Measurements from ENCODE around the gene CYP27C1.

Gene CYP27C1

DNA sequence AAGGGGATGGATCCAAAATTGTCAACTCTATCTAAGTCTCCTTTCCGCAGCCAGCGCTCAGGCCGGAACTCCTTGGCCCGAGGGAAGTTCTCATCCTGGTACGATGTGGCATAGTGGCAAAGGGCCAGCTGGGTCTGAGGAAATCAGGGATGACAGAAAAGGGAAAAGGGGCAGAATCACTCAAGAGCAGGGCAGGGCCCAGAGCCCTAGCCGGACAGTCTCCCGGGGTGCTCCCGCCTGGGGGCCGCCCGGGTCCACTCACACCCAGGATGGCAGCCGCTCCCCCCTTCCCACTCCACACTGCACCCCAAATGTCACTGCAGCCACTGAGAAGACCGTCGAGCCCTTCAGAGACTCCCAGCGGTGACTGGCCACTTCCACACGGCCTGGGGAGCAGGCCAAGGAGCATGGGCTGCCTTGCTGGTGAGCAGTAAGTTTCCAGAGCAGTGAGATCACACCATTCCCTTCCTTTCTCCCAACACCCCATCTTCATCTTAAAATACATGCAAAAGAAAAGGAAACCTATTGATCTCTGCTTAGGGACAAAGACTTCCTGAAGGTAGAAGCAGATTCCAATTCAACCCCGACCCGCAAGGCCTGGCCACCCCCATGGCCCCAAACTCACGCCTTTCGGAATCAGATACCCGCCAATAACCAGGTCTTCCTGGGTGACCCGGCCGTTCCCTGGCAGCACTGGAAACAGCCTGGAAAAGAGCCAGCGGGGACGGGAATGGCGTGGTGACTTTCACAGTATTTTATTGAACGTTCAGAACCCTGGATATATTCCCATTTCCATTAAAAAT lies 26.7 kb downstream of the CYP27C1 start:
- peak; percentile 63 for DNase-seq (ENCODE audit: low spot score)

DNA sequence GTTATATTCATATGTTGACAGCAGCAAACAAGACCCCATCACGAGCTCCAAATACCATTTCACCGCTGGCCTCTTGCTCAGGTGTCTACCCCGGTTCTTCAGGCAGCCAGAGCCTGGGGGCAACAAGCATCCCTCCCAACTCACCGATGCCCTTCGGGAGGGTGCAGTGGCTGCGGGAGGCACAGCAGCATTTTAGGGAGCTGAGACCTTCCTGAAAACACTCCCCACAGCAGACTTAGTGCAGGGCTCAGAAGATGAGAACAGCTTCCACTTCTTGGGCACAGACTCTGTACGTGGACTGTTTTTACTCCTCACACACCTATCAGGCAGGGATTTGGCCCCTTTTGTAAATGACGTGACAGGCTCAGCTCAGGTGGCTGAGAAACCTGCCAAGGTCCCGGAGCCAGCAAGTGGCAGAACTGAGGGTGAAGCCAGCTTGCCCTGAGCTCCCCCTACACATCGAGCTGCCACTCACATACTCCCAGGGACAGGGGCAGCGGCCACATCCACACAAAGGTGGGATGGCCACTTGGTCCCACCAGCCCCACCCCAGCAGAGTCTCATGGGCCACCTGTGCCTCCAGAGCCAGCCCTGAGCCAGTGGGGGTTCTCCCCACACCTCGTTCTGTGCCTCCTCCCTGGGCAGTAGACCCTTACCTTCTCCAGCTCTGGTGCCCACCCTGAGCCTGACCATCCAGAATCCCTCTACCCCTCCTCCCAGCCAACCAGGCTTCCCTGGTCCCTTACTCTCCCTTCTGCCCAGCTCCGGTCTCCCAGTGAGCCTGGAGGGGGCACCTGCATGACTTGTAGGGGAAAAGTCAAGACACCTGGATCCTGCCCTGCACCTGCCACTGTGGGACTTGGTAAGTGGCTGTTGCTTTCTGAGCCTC lies 28.5 kb downstream of the CYP27C1 start:
- DNase-seq (ENCODE audit: low spot score) = no peak

DNA sequence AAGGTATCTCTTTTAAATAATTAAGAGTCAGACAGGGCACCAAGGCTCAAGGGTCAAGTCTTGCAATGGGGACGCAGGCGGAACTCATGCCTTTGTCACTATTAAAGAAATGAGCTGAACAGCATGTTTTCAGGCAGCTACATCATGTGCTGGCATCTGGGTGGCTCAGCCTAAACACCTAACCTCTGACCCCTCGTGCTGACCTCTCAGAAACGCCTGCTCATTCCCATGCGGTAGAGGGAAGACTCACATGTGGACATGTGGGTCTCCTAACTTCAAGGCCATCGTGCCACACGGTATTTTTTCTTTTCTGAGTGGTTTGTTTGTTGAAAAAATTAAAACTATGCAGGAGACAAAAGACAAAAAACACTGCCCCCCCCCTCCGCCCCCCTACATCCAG lies 31.3 kb downstream of the CYP27C1 start:
- DNase-seq (ENCODE audit: low spot score) = no peak

DNA sequence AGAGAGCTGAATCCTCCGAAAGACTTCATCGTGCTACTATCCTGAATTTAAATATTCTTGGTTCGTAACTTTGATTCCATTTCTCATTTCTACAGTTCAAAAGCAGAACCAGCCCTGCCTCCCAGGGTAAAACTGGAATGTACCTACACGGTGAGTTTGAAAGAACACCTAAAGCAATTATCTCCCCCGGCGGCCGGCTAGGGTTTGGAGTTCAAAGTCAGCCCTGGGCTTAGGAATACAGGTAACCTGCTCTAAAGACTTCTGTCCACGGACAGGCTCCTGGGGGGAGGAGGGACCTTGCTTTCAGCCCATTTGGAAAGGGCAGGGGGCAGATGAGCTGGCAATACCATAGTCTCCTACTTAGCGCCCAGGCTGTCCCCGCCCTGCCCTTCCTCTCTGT lies 32.3 kb downstream of the CYP27C1 start:
- no peak for DNase-seq (ENCODE audit: low spot score)

DNA sequence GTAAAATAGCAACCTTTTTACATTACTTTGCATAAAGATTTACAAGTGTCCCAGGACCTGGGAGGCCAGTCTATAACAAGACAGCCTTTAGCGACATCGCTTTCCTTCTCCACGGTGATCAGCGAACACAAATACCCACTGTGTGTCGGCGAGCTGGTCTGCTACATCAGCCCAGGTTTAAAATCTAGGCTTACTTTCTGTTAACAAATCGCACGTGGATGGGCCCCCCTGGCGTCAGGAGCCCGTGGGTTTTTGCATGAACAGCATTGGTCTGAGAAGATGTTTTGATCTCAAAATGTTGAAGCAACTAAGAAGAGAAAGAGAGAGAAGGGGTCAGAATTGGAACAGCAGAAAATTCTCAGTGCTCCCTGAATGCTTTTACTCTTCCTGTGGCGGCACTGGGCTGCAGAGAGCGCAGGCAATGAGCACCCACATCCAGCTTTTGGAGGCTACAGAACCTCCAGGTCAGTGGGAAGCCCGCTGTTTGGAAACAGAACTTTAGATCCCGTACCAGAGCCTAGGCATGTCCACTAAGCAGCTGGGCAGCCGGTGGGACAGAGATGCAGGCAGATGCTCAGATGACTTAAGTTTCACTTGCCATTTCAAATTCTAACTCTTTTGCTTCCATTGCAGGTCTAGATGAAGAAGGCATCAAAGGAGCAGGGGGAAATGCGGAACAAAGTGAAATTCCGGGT lies 32.9 kb downstream of the CYP27C1 start:
- DNase-seq (ENCODE audit: low spot score) = no peak

DNA sequence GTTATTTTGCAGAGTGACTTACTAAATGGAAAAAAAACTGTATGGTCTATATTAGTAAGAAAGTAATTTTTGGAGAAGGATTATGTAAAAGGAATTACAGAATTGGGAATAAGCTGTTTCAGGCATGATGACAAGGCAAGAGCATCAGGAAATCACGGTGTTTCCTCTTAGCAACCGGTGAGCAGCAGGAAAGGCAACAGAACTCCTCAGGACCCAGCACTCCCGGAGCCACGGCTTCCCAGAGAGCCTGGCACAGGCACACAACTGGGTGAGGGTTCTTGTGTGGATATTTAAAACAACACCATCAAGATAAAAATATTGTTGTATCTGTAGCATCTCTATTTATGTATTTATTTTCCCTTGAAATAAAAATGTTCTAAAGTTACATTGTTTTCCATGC lies 34.4 kb downstream of the CYP27C1 start:
- DNase-seq (ENCODE audit: low spot score) = no peak

DNA sequence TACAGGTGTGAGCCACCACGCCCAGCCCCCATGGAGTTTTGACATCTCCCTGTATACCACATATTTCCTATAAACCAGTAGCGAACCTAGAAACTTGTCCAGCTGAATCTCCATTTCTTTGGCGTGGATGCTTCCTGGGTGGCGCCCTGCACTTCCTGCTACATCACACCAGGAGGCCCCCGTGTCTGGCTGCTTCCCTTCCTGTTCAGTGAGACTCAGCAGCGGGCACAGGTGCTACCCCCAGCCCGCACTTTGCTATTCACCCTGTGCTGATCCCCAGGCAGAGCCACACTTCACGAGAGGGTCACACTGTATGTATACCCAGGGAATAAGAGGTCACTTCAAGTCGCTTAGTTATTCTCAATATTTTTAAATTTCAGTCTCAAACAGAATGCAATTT lies 35.0 kb downstream of the CYP27C1 start:
- DNase-seq (ENCODE audit: low spot score) = no peak

DNA sequence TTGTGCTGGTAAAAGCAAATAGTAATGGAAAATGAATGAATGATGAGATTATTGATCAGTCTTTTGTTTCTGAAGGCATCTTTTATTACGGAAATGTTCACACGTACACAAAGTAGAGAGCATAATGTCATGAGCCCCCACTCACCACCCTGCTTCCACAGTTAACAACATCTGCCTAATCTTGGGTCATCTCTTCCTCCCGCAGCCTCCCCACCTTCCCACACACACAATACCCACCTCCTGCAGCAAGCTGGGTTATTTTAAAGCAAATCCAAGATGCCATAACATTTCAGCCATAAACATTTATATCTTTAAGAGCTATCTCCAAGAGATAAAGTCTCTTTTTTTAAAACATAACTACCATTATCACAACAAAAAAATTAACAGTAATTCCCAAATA lies 36.3 kb downstream of the CYP27C1 start:
- DNase-seq (ENCODE audit: low spot score) = no peak

DNA sequence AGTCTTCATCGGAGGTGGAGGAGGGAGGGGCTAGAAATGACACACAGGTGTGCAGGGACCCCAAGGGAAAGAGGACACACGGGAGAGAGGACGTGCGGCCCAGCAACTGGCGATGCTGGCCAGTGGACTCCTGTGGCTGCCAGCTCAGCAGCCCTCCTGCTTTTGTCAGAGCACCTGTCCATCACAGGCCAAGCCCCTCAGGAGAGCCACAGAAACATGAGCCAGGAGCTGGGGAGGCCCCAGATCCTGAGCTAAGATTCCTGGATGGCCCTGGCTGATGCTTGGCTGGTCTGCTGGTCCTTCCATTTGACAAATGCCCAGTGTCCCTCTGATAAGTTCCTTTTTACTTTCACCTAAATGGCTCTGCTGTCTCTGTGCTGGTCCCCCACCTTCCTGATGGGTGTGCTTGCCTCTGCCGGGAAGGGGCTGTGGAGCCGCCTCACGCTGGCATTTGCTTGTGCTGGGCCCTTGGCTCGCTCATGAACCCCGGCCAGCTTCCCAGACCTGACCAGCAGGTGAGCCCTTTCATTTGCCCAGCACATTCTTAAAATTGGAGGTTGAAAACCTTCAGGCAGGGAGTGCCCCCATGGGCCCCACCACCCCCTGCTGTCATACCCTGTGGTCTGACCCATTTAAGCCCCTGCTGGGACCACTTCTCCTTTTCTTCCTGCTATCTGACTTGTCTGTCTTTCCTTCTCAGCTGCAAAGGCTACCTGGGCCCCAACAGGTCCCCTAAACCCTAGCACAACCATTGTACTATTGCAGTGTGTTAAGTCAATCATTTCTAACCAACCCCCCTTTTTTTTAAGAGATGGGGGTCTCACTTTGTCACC lies 37.3 kb downstream of the CYP27C1 start:
- DNase-seq (ENCODE audit: low spot score) = no peak

DNA sequence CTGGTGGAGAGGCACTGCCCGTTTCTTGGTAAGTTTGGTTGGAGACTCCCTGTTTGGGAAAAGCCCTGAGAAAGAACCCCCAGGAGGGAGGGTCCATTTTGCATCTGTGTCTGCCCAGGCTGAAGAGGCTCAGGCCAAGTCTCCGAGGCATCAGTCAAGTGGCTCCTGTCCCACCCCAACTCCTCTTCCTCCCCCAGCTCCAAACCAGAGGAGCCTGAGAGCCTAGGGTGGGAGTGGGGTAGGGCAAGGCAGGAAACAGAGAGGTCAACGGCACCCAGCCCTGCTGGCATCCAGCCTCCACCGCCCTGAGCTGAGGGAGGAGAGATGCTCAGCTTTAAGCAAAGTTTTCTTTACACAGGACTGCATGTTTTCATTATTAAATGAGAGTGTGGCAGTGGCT lies 38.2 kb downstream of the CYP27C1 start:
- no peak for DNase-seq (ENCODE audit: low spot score)

DNA sequence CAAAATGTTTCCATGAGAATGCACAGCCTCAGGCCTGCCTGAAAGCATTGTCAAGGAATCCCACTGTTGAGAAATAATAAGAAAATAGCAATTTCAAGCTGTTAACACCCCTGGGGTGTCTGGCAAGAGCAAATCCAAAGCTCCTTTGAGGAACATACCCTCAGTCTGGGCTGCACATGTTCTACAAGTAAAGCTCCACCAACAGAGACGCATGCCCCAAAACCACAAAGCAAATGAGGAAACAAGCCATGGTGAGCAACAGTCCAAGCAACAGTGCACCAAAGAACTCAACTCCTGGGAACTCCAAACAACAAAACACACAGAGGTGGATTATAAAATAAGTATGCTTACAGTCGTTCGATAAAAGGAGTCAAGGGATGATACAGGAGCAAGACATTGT lies 40.3 kb downstream of the CYP27C1 start:
- no peak for DNase-seq (ENCODE audit: low spot score)

DNA sequence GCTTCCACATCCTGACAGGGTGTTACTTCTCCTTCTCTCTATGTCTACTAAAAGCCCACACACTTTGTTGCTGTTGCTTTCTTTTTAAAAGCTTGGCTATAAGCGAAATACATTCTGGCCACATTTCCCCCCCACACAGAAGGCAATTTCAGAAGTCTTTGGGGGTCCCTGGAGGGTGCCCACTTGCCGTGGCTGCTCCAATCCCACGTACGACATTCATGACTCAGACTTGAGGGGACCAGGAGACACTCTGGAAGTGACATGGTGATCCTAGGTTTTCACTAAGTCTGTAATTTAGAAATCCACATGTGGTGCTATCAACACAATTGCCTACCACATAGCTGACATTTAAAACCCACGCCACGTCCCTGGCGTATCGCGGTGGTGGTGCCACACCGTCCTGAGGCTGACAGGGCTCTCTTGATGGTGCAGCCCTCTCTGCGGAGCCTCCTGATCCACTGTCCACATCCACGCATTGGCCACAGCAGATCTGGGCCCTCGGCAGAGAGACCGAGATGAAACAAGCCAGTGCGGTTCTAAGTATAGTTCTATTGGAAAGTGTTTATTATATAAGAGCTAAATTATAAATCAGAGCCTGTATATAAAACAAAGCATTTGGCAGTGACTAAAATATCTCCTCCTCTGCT lies 42.4 kb downstream of the CYP27C1 start:
- DNase-seq (ENCODE audit: low spot score) = no peak

DNA sequence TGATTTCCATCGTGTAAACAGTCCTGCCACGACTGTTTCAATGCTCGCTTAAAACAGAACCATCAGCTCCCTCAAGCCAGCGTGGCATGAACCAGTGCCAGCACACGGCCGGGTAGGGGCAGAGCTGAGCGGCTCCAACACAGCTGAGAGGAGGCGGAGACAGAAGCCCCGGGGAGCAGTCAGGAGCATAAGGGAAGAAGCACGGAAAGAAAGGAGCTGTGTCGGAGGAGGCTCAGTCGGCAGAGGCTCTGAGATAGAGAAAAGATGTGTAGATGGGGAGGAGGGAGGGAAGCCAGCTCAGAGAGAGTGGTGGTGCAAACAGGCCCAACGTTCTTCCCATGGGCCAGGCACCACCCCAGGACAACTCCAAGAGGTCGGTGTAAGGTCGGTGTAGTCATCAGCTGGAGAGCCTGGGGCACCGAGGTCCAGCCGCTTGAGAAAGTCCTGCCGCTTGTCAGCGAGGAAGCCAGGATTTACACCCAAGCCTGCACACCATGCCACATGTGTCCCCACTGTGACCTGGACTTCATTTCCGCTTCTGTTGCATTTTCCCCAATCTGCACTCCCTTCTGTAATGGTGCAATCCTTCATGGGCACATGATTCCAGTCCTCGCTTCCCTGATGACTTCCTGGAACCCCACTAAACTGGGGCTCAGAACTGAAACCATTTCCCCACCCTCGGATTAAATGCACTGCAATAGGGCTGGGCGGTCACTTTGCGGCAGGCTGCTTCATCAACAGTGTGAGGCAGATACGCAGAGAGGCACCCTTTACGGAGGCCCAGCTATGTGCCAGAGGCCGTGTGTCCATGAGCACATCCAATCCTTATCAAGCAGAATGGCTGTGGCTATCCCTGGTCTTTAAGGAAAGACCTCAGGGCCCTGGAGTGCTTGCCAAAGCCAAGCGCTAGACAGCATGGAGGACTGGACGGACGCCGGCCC lies 43.5 kb downstream of the CYP27C1 start:
- peak; percentile 63 for DNase-seq (ENCODE audit: low spot score)

DNA sequence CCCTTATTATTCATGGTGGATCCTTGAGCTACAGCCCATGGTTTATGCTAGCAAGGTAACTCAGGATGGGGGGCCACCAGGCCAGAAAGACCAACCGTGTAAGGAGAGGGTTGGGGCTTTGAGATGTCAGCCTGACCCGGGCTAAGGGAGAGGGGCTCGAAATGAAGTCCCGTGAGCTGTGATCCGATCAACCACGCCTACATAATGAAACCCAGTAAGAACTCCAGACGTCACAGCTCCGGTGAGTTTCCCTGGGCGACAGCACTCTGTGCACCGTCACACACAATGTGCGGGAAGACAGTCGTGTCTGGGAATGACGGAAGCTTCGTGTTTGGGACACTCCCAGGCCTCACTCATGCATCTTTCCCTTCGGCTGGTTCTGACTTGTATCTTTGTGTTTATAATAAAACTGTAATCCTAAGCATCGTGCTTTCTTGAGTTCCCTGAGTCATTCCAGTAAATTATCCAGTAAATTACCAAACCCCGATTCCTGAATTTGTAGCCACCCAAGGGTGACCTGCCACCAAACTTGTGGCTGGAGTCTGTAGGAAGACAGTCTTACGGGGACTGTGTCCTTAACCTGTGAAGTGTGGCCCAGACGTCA lies 44.2 kb downstream of the CYP27C1 start:
- peak; percentile 83 for DNase-seq (ENCODE audit: low spot score)

DNA sequence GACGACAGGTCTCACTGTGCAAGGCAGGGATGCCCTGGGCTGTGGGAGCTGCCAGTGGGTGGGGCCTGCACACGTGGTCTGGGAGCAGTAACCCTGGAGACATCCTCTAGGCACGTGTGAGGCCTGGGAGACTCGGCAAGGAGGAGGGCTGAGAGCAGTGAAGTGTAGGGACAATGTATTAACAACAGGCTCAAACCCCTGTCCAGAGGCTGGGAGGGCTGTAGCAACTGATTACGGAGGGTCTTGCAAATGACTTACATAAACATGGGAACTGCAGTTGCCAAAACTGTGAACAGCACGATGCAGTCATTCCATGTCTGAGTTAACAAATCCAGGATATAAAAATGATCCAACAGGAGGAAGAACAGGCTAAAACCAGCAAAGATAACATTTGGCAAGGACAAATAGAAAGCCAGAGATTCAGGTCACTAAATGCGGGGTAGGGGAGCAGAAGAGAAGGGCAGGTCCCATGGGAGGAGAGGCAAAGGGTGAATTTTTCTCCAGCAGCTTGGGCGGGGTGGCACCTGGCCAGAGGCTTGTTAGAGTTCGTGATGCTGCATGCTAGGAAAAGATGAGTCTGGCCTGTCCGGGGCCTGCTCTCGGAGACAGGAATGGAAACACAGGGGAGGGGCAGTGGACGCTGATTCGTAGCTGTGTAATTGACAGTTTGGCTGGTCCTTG lies 44.9 kb downstream of the CYP27C1 start:
- DNase-seq (ENCODE audit: low spot score) = peak; percentile 83

DNA sequence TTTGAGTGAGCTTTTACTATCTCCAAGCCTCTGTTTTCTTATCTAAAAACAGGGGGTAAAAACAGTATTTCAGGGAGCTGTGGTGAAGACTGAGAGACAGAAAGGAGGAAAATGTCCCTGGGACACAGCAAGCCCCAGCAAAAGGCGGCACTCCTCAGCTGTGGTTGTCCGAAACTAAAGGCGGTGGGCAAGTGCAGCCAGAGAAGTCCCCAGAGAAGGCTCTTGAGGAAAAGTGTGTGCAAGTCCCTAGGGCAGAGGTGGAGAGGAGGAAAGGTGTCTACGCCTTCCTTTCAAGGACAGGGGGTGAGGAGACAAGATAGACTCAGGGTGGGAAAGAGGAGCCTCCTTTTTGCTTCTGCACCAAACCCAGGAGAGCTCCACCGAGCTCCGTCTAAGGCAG lies 45.5 kb downstream of the CYP27C1 start:
- DNase-seq (ENCODE audit: low spot score) = no peak

DNA sequence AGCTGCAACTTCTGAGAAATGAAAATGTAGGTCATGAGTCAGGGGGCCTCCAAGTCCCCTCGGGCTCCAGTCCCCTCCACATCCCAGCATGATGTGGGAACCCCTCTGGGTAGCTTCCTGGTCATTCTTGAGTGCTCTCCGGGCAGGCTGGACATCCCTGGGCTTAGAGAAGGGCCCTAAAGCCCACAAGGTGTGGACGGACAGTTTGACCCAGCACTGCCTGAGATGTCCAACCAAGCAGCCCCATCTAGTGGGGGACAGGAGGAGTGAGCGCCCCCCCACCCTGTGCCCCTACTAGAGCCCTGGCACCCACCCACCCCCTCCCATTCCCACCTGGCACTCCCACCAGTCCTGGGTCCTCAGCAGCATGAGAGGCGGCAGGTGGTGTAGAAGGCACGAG lies 46.0 kb downstream of the CYP27C1 start:
- DNase-seq (ENCODE audit: low spot score) = peak; percentile 53

DNA sequence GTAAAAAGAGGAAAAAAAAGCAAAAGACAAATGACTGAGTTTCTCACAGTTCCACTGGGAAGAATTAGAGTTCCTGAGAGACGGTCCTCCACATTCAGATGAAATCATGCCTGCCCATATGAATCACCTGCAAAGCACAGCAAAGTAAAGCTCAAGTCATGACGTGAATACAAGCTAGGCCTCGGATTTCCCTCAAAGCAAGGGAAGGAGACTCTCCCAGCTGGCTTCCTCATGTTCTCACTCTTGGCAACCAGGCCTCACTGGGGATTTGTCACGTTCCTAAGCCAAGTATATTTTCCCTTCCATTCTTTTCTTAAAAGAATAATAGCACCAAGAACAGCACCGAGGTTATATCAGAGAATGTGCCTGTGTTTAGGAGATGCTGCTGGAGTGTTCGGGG lies 47.0 kb downstream of the CYP27C1 start:
- DNase-seq (ENCODE audit: low spot score) = peak; percentile 55

DNA sequence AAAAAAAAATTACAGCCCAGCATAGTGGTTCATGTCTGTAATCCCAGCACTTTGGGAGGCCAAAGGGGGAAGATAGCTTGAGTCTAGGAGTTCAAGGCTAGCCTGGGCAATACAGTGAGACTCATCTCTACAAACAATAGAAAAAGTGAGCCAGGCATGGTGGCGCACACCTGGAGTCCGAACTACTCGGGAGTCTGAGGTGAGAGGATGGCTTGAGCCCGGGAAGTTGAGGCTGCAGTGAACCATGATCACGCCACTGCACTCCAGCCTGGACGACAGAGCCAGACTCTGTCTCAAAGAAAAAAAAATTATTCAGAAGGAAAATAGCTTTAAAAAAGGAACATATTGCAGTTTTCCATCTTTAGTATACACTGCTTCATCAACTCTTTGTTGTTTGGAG lies 47.8 kb downstream of the CYP27C1 start:
- DNase-seq (ENCODE audit: low spot score) = no peak
